GM12801 (cell line): ENCODE results near the gene ANKRD65.

ENCODE experiments used
- CTCF ChIP-seq: IDR thresholded peaks from one replicate; pipeline ENCODE4 v1.5.1; 2011; ENCODE audit warnings: control low read depth; ENCODE audit not compliant: insufficient read length; ENCODE audit errors: extremely low read depth

ANKRD65 gene

GRCh38 chr1:1434131-1434823 lies 13.2 kb upstream of the ANKRD65 start:
- no peak for TF ChIP-seq CTCF

- no peak for TF ChIP-seq CTCF
Observed at GRCh38 chr1:1433804-1434130, 12.7 kb upstream of the ANKRD65 start.

GRCh38 chr1:1432951-1433803 lies 12.1 kb upstream of the ANKRD65 start:
- no peak for TF ChIP-seq CTCF

GRCh38 chr1:1432274-1432950 lies 11.3 kb upstream of the ANKRD65 start:
- TF ChIP-seq CTCF = no peak

- TF ChIP-seq CTCF = no peak
Observed at GRCh38 chr1:1431845-1432273, 10.8 kb upstream of the ANKRD65 start.

GRCh38 chr1:1430992-1431844 lies 10.1 kb upstream of the ANKRD65 start:
- TF ChIP-seq CTCF = no peak
